Measurements from ENCODE around the gene NDUFS3.
"Not testable (repeated sequence)": the region's sequence is repeated elsewhere in the genome, so short reads cannot be mapped to it uniquely, and the experiment has no call there.

Gene NDUFS3

GRCh38 chr11:47560426-47560825, 18.4 kb upstream of the NDUFS3 start:
- DNase-seq (ENCODE audit: low read depth): peak; percentile 68

DNA sequence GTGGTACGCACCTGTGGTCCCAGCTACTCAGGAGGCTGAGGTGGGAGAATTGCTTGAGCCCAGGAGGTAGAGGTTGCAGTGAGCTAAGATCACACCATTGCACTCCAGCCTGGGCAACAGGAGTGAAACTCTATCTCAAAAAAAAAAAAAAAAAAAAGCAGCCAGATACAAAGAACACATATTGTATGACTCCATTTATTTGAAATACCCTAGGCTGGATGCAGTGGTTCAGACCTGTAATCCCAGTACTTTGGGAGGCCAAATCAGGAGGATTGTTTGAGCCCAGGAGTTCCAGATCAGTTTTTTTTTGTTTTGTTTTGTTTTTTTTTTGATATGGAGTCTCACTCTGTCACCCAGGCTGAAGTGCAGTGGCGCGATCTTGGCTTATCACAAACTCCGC, 16.5 kb upstream of the NDUFS3 start:
- not testable (repeated sequence) for DNase-seq (ENCODE audit: low read depth)

DNA sequence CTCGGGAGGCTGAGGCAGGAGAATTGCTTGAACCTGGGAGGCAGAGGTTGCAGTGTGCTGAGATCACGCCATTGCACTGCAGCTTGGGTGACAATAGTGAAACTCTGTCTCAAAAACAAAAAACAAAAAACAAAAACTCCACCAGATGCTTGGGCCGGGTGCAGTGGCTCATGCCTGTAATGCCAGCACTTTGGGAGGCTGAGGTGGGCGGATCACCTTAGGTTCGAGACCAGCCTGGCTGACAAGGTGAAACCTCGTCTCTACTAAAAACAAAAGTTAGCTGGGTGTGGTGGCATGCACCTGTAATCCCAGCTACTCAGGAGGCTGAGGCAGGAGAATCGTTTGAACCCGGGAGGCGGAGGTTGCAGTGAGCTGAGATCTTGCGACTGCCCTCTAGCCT, 14.5 kb upstream of the NDUFS3 start:
- DNase-seq (ENCODE audit: low read depth): not testable (repeated sequence)

- no peak for DNase-seq (ENCODE audit: low read depth)
Measured at GRCh38 chr11:47564933-47565339, 13.9 kb upstream of the NDUFS3 start.

GRCh38 chr11:47565340-47566148, 13.3 kb upstream of the NDUFS3 start, which contains the start of gene PTPMT1:
Gene PTPMT1, plus strand, starts transcription at chr11:47565599. Its CDS starts 24 bp downstream, at chr11:47565623.
- DNase-seq (ENCODE audit: low read depth): peak; percentile 71

DNA sequence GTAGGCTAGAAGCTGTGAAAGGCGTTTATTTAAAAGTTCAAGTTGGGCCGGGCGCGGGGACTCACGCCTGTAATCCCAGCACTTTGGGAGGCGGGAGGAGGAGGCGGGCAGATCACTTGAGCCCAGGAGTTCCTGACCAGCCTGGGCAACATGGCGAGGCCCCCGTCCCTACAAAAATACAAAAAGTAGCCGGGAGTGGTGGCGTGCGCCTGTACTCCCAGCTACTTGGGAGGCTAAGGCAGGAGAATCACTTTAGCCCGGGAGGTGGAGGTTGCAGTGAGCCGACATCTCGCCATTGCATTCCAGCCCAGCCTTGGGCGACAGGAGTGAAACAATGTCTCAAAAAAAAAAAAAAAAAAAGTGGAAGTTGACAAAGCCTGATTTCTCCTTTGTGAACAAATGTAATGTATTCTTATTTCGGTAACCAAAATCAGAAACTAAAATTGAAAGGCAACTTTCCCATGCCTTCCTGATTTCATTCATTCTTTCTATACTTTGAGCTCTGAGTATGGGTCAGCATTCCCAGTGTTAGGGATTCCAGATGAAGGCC, 12.7 kb upstream of the NDUFS3 start:
- no peak for DNase-seq (ENCODE audit: low read depth)

DNA sequence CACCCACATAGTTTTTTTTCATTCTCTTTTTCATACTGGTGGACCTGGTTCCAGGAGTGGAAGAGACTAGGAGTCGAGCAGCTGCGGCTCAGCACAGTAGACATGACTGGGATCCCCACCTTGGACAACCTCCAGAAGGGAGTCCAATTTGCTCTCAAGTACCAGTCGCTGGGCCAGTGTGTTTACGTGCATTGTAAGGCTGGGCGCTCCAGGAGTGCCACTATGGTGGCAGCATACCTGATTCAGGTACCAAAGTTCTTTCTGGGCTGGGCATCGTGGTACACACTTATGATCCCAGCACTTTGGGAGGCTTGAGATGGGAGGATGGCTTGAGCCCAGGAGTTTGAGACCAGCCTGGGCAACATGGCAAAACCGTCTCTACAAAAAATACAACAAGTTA, 9.2 kb upstream of the NDUFS3 start:
- no peak for DNase-seq (ENCODE audit: low read depth)

GRCh38 chr11:47570651-47571356, 8.1 kb upstream of the NDUFS3 start:
- DNase-seq (ENCODE audit: low read depth): peak; percentile 19

- no peak for DNase-seq (ENCODE audit: low read depth)
Measured at GRCh38 chr11:47571357-47571729, 7.5 kb upstream of the NDUFS3 start.

GRCh38 chr11:47571895-47572294, 7.0 kb upstream of the NDUFS3 start:
- DNase-seq (ENCODE audit: low read depth): peak; percentile 21

- DNase-seq (ENCODE audit: low read depth): no peak
Measured at GRCh38 chr11:47572715-47573255, 6.1 kb upstream of the NDUFS3 start.

- DNase-seq (ENCODE audit: low read depth): no peak
Measured at GRCh38 chr11:47573321-47573720, 5.6 kb upstream of the NDUFS3 start.

GRCh38 chr11:47577460-47578041, 1.3 kb upstream of the NDUFS3 start:
- no peak for DNase-seq (ENCODE audit: low read depth)

GRCh38 chr11:47583844-47584243, 5.0 kb downstream of the NDUFS3 start:
- no peak for DNase-seq (ENCODE audit: low read depth)

DNA sequence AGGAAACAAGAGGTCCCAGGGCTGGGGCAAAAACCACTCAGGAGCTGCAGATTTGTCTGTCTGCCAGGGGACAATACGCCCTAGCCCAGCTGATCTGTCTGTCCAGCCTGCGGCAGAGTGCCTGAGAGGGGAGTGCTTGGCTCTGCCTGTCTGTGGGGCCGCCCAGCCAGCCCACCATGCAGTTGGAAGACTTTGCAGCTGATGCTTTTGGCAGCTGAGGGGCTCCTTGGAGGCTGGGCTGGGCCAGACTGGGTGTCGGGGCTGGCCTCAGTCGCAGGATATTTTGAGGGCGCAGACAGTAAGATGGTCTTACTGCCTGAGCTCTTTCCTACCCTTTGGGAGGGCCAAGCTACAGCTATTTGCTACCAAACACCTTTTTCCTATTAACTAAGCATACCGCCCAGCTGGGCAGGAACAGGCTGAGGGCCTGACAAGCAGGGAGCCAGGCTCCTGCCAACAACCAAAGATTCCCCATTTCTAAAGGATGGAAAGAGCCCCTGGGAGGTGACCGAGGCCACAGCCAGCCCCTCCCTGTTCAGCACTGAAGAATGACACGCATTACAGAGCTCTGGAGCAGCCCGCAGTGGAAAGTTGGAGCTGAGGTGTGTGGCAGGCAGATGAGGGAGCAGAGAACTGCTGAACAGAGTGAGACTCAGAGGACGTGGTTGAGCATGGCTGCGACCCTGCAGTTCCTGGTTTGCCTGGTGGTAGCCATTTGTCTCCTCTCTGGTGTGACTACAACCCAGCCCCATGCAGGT, 7.4 kb downstream of the NDUFS3 start, which contains the start of gene FAM180B:
FAM180B (plus strand) TSS at position 581 of the 758 bp plus-strand sequence; CDS start at position 672, 91 bp downstream.
- DNase-seq (ENCODE audit: low read depth): peak; percentile 23

DNA sequence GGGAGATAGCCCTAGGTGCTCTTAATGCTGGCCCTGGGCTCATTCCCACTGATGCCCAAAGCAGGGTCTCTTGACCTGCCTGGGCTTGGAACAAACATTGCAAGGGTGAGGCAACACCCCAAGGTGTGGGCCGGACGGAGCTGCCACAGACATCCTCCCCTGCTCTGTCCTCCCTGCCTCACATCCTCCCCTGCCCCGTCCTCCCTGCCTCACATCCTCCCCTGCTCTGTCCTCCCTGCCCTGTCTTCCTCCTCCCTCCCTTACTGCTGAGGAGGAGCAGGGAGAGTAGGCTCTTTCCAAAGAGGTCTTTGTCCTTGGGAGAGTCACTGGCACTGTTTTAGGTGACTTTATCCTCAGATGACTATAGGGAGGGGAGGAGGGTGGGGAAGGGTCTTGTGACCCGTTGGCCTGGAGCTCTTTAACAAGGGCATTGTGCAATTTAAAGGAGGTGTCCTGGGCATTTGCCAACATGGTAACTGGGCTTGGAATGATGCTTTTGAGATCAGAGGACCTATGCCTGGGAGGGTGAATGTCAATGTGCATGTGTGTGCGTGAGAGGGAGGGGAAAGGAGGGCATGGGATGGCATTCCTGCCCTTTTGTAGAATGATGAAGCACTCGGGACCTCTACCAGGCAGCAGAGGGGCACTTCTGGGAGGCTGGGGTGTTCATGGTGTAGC, 8.3 kb downstream of the NDUFS3 start:
- DNase-seq (ENCODE audit: low read depth): no peak

GRCh38 chr11:47587723-47588326, 9.0 kb downstream of the NDUFS3 start:
- no peak for DNase-seq (ENCODE audit: low read depth)

DNA sequence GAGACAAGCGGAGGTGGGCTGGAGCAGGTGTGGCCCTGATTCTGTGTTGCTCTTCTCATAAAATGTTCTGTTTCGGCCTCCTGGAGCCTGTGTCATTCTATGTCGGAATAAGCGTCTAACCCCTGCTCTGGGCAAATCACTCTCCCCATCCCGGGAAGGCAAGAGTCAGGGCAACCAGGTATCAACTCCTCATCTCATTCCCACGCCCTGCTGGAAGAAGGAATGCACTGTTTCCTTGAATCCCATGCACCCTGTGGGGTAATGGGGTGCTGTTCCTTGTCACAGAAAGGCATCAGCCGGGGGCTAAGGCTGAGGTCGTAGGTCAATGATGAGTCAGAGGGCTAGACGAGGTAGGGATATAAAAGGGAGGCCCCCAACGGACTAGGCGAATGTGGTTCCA, 10.2 kb downstream of the NDUFS3 start:
- DNase-seq (ENCODE audit: low read depth): no peak

DNA sequence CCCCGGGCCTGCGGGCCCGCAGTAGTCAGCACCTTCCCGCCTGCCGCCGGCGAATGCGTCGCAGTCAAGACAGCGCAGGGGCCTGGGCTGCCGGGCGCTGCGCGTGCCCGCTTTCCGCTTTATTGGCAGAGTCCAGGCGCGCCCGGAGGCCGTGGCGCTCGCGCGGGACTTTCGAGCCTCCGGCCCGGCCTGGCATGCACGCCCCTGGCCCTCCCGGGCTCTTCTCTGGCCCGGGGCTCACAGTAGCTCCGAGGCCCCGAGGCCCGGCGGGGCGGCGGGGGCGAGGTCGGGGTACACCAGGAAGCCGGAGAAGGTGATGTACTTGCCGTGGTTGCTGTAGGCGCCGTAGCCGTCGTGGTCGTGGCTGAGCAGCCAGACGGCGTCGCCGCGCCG, 10.7 kb downstream of the NDUFS3 start:
- DNase-seq (ENCODE audit: low read depth): no peak
